ENCODE measurements around the gene TPRG1L. TPM values are rescaled to one million over a fixed set of nuclear protein-coding genes. Genes with fewer than 3 reads are reported as not detected.

TPRG1L gene
- total and polyA plus RNA-seq, 4 donors = 24.1 to 46.6 (median 32.9) TPM

DNA sequence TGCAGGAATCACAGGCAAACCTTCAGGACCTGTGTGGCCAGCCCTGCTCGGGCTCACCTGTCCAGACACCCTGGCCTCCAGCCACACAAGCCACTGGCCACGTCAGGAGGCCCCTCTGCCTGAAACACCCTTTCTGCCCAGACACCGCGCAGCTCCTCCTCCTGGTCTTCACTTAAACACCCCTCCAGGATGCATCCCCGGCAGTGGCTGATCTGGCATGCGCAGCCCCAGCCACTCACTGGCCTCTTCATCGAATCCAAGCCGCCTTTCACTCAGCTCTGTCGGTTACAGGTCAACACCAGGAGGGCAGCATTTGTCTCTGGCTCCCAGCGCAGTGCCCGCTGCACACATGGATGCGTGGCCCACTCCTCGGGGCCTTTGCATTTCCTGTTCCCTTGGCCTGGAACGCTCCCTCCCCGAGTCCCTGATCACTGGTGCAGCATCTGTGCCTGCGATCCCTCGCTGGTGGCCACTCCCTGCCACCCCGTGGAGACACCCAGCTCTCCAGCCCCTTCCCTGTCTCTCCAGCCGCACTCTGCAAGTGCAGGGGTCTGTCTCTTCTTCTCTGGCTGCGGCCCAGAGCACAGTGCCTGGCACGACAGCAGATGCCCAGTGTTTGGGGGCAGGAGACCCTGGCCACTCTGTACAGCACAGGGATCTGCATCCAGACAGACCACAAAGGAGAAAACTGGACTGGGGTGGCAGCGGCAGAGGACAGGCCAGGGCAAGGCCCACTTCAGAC lies 9.4 kb downstream of the TPRG1L start:
- Histone ChIP-seq H3K4me3 (no peak overlapping the region), H3K9ac (ENCODE audit: insufficient read depth in 1 of 2, low read length in 2 of 2) (no peak overlapping the region), H3K27me3 (ENCODE audit: control insufficient read depth in 3 of 3, insufficient read depth in 3 of 3, low read length in 2 of 3) (no peaks in the 10 kb centered on the region), H3K36me3 (ENCODE audit: control insufficient read depth in 4 of 4, insufficient read depth in 4 of 4, low read length in 4 of 4) (peaks cover 6 to 77% (median 25%) of the 10 kb centered on the region in 4 donors), H3K4me1 (ENCODE audit: control insufficient read depth in 5 of 5, insufficient read depth in 5 of 5, low read length in 5 of 5) (peaks cover 0 to 2% (median 0%) of the 10 kb centered on the region in 5 donors), H3K27ac (ENCODE audit: low read depth in 1 of 2, low read length in 1 of 2) (no peak overlapping the region), H3K9me3 (ENCODE audit: control insufficient read depth in 4 of 4, insufficient read depth in 3 of 4, low read length in 3 of 4) (no peaks in the 10 kb centered on the region)
- ATAC-seq (ENCODE audit: insufficient read depth, low FRiP score) (no peak), DNase-seq (no peak)
- 95 to 97% methylated on average over 22 of the region's 22 CpGs for WGBS, 2 donors
- TF ChIP-seq CTCF (IDR thresholded peaks at IDR 0.05; ENCODE audit: control extremely low read depth, extremely low read depth) = no peak

DNA sequence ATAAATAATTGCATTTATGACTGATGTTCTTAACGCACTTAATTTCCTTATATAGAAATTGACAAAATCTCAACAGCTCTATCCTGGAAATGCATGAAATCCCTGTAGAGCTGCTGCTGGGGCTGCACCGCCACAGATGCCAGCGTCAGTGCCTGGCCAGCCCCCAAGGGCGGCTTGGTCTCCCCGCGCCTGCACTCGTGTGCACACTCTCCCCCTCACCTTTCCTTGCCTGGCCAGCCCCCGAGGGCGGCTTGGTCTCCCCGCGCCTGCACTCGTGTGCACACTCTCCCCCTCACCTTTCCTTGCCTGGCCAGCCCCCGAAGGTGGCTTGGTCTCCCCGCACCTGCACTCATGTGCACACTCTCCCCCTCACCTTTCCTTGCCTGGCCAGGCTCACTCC lies 11.3 kb downstream of the TPRG1L start:
- H3K27ac ChIP-seq (ENCODE audit: low read depth in 1 of 2, low read length in 1 of 2) = no peak overlapping the region
- no peak overlapping the region for H3K4me3 ChIP-seq
- no peak for DNase-seq
- H3K27me3 ChIP-seq (ENCODE audit: control insufficient read depth in 3 of 3, insufficient read depth in 3 of 3, low read length in 2 of 3) = no peaks in the 10 kb centered on the region
- no peaks in the 10 kb centered on the region for H3K4me1 ChIP-seq (ENCODE audit: control insufficient read depth in 5 of 5, insufficient read depth in 5 of 5, low read length in 5 of 5)
- no peaks in the 10 kb centered on the region for H3K9me3 ChIP-seq (ENCODE audit: control insufficient read depth in 4 of 4, insufficient read depth in 3 of 4, low read length in 3 of 4)
- no peak overlapping the region for H3K9ac ChIP-seq (ENCODE audit: insufficient read depth in 1 of 2, low read length in 2 of 2)
- ATAC-seq (ENCODE audit: insufficient read depth, low FRiP score) = no peak
- H3K36me3 ChIP-seq (ENCODE audit: control insufficient read depth in 4 of 4, insufficient read depth in 4 of 4, low read length in 4 of 4) = peaks cover 0 to 70% (median 19%) of the 10 kb centered on the region in 4 donors
- TF ChIP-seq CTCF (IDR thresholded peaks at IDR 0.05; ENCODE audit: control extremely low read depth, extremely low read depth) = no peak
- 94 to 100% methylated on average over 14 of the region's 14 CpGs for WGBS, 2 donors

- H3K27me3 ChIP-seq (ENCODE audit: control insufficient read depth in 3 of 3, insufficient read depth in 3 of 3, low read length in 2 of 3) = no peaks in the 10 kb centered on the region
- H3K9ac ChIP-seq (ENCODE audit: insufficient read depth in 1 of 2, low read length in 2 of 2) = no peak overlapping the region
- no peaks in the 10 kb centered on the region for H3K4me1 ChIP-seq (ENCODE audit: control insufficient read depth in 5 of 5, insufficient read depth in 5 of 5, low read length in 5 of 5)
- WGBS, 2 donors = 95% methylated on average over 11 of the region's 11 CpGs
- TF ChIP-seq CTCF (IDR thresholded peaks at IDR 0.05; ENCODE audit: control extremely low read depth, extremely low read depth) = no peak
- DNase-seq (no peak), ATAC-seq (ENCODE audit: insufficient read depth, low FRiP score) (no peak)
- H3K27ac ChIP-seq (ENCODE audit: low read depth in 1 of 2, low read length in 1 of 2) = no peak overlapping the region
- no peak overlapping the region for H3K4me3 ChIP-seq
- H3K9me3 ChIP-seq (ENCODE audit: control insufficient read depth in 4 of 4, insufficient read depth in 3 of 4, low read length in 3 of 4) = no peaks in the 10 kb centered on the region
- H3K36me3 ChIP-seq (ENCODE audit: control insufficient read depth in 4 of 4, insufficient read depth in 4 of 4, low read length in 4 of 4) = peaks cover 0 to 68% (median 19%) of the 10 kb centered on the region in 4 donors
Measured at GRCh38 chr1:3636531-3636930, 11.7 kb downstream of the TPRG1L start.
